DOHH2 (cell line): ENCODE data around the gene ADAMTS12.

ENCODE experiments used
- EZH2phosphoT487 ChIP-seq: fragments of 200-600 bp; sonication (generic); IDR thresholded peaks from 2 replicates; pipeline ENCODE4 v1.6.1; 2017; ENCODE audit warnings: borderline replicate concordance, mild to moderate bottlenecking, antibody characterized with exemption, low read length, moderate library complexity, mixed read lengths
- TF ChIP-seq, protein P1 (sequence below): fragments of 200-600 bp; sonication (generic); IDR thresholded peaks from one replicate; pipeline ENCODE4 v1.5.1; 2014; ENCODE audit warnings: antibody characterized with exemption, mild to moderate bottlenecking, low read depth, low read length; ENCODE audit not compliant: poor library complexity, severe bottlenecking

DNA sequence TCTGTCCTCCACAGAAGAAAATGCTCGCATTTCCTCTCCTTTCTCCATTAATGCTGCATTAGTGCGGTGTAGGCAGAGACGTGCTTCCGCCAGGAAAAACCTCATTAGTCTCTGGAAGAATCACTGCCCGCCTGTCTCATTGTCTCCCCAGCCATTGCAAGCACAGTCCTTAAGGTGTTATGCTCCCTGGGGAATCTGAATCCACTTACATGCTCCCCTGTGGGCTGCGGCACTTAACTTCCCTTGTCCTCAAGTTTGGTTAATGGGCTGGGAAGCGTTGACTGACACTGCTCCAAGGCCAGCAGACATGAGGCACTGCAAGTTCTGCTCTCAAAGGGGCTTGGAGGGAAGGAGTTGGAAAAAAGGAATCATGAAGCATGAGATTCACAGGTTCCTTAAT, 409.5 kb downstream of the ADAMTS12 start:
- TF ChIP-seq, protein P1, sequence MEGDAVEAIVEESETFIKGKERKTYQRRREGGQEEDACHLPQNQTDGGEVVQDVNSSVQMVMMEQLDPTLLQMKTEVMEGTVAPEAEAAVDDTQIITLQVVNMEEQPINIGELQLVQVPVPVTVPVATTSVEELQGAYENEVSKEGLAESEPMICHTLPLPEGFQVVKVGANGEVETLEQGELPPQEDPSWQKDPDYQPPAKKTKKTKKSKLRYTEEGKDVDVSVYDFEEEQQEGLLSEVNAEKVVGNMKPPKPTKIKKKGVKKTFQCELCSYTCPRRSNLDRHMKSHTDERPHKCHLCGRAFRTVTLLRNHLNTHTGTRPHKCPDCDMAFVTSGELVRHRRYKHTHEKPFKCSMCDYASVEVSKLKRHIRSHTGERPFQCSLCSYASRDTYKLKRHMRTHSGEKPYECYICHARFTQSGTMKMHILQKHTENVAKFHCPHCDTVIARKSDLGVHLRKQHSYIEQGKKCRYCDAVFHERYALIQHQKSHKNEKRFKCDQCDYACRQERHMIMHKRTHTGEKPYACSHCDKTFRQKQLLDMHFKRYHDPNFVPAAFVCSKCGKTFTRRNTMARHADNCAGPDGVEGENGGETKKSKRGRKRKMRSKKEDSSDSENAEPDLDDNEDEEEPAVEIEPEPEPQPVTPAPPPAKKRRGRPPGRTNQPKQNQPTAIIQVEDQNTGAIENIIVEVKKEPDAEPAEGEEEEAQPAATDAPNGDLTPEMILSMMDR = no peak
- no peak for TF ChIP-seq EZH2phosphoT487
